Brain microvascular endothelial cell (primary cell): ENCODE data around the gene TXLNA.
A peak's percentile ranks its signal among the peaks of the same experiment; 100 is the strongest.

Experiments
- DNase-seq: peaks from one replicate; pipeline ENCODE4 v3.0.0-alpha.2; 2020
- H3K27ac ChIP-seq: fragments of 250-450 bp; sonication (Bioruptor Pico); 2 replicates; pipeline ENCODE4 v1.5.1; 2020; ENCODE audit warnings: mild to moderate bottlenecking, moderate library complexity
- H3K27me3 ChIP-seq: fragments of 250-450 bp; sonication (Bioruptor Pico); replicated peaks from 2 replicates; pipeline ENCODE4 v1.5.1; 2020; ENCODE audit warnings: mild to moderate bottlenecking
- H3K36me3 ChIP-seq: fragments of 250-450 bp; sonication (Bioruptor Pico); replicated peaks from 2 replicates; pipeline ENCODE4 v1.5.1; 2020; ENCODE audit warnings: mild to moderate bottlenecking
- H3K4me3 ChIP-seq: 2 replicates; pipeline ENCODE4 v1.5.1; 2011; ENCODE audit warnings: low read depth, mild to moderate bottlenecking, control low read depth, low read length, moderate library complexity
- CTCF ChIP-seq: IDR thresholded peaks from 2 replicates; pipeline ENCODE4 v1.5.1; 2011; ENCODE audit warnings: low read depth, mild to moderate bottlenecking, moderate library complexity, low read length, control low read depth, inconsistent platforms; ENCODE audit errors: missing control alignments
- in situ Hi-C: cut with HindIII; loops from 2 replicates; pipeline ENCODE4 v1.10.0; 2017; ENCODE audit warnings: low sequenced_read_pairs, low pct_ligation_motif_present

Gene TXLNA

GRCh38 chr1:32208891-32209328 is 29.4 kb downstream of the TXLNA start, which contains the start of gene DCDC2B:
TSS of gene DCDC2B (plus strand) at chr1:32209089. CDS start at chr1:32209094, 5 bp downstream.
- peak; percentile 31 for DNase-seq
- peaks cover 4% of the 10 kb centered on the region for H3K36me3 ChIP-seq
- H3K27me3 ChIP-seq, result no peaks in the 10 kb centered on the region
- H3K27ac ChIP-seq, result no peak within 1 kb of the TSS
- in situ Hi-C loops, result no loop called here
- no peak within 1 kb of the TSS for H3K4me3 ChIP-seq
- TF ChIP-seq CTCF, result no peak

GRCh38 chr1:32215629-32216480 is 36.4 kb downstream of the TXLNA start:
- peak; percentile 53 for DNase-seq
- no peak overlapping the region for H3K4me3 ChIP-seq
- no peaks in the 10 kb centered on the region for H3K27me3 ChIP-seq
- no peak overlapping the region for H3K27ac ChIP-seq
- H3K36me3 ChIP-seq, result peaks cover 17% of the 10 kb centered on the region
- in situ Hi-C loops, result no loop called here
- TF ChIP-seq CTCF, result peak; percentile 92

GRCh38 chr1:32216566-32216965 is 37.1 kb downstream of the TXLNA start:
- Histone ChIP-seq H3K27ac (no peak overlapping the region), H3K36me3 (peaks cover 17% of the 10 kb centered on the region), H3K27me3 (no peaks in the 10 kb centered on the region), H3K4me3 (no peak overlapping the region)
- no peak for TF ChIP-seq CTCF
- in situ Hi-C loops, result no loop called here
- DNase-seq, result no peak

GRCh38 chr1:32219022-32219421 is 39.5 kb downstream of the TXLNA start:
- no peak for DNase-seq
- Histone ChIP-seq H3K4me3 (no peak overlapping the region), H3K27ac (no peak overlapping the region), H3K36me3 (peaks cover 16% of the 10 kb centered on the region), H3K27me3 (no peaks in the 10 kb centered on the region)
- TF ChIP-seq CTCF, result no peak
- in situ Hi-C loops, result no loop called here

GRCh38 chr1:32220746-32221580 is 41.5 kb downstream of the TXLNA start:
- in situ Hi-C loops, result no loop called here
- no peak for TF ChIP-seq CTCF
- no peak overlapping the region for H3K27ac ChIP-seq
- no peaks in the 10 kb centered on the region for H3K27me3 ChIP-seq
- H3K36me3 ChIP-seq, result peaks cover 17% of the 10 kb centered on the region
- no peak for DNase-seq
- peak overlapping the region; percentile 95 for H3K4me3 ChIP-seq
